ENCODE data around the gene TRAPPC12. TPM values are rescaled to one million over a fixed set of nuclear protein-coding genes. Genes with fewer than 3 reads are reported as not detected.

TRAPPC12 gene
- total RNA-seq, 1 donor from 2014 or later = 71.0 TPM

GRCh38 chr2:3411103-3411502 lies 31.6 kb downstream of the TRAPPC12 start:
- Mint-ChIP-seq H3K36me3 (ENCODE audit: low read depth) (peaks cover 8% of the 10 kb centered on the region), H3K4me1 (ENCODE audit: low read depth) (no peaks in the 10 kb centered on the region), H3K9me3 (ENCODE audit: low read depth) (no peaks in the 10 kb centered on the region), H3K4me3 (ENCODE audit: unreplicated experiment) (no peak overlapping the region), H3K27ac (ENCODE audit: unreplicated experiment) (no peak overlapping the region), H3K27me3 (ENCODE audit: low read depth) (no peaks in the 10 kb centered on the region)
- TF ChIP-seq, protein P1, sequence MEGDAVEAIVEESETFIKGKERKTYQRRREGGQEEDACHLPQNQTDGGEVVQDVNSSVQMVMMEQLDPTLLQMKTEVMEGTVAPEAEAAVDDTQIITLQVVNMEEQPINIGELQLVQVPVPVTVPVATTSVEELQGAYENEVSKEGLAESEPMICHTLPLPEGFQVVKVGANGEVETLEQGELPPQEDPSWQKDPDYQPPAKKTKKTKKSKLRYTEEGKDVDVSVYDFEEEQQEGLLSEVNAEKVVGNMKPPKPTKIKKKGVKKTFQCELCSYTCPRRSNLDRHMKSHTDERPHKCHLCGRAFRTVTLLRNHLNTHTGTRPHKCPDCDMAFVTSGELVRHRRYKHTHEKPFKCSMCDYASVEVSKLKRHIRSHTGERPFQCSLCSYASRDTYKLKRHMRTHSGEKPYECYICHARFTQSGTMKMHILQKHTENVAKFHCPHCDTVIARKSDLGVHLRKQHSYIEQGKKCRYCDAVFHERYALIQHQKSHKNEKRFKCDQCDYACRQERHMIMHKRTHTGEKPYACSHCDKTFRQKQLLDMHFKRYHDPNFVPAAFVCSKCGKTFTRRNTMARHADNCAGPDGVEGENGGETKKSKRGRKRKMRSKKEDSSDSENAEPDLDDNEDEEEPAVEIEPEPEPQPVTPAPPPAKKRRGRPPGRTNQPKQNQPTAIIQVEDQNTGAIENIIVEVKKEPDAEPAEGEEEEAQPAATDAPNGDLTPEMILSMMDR (IDR thresholded peaks at IDR 0.05) = no peak
- no peak for DNase-seq (ENCODE audit: low spot score)

DNA sequence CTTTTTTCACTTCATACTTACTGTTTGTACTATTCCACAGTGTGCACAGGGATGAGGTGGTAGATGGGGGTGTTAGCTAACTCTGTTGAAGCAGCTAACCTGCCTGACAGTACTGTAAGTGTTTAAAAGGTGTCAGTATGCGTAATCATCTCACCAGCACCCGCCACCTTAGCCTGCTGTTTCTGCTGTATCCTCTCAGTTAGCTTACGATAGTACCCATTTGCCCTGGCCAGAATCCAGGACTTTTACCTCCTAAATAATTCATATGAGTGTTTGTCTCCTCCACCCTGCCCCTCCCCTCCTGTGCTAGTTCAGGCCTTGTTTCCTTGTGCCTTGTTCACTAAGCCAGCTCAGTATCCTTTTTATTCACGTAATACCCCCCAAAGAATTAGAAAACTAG lies 34.2 kb downstream of the TRAPPC12 start:
- TF ChIP-seq, protein P1 (IDR thresholded peaks at IDR 0.05) = no peak
- DNase-seq (ENCODE audit: low spot score) = no peak
- no peaks in the 10 kb centered on the region for H3K9me3 Mint-ChIP-seq (ENCODE audit: low read depth)
- H3K27me3 Mint-ChIP-seq (ENCODE audit: low read depth) = no peaks in the 10 kb centered on the region
- no peak overlapping the region for H3K27ac Mint-ChIP-seq (ENCODE audit: unreplicated experiment)
- no peak overlapping the region for H3K4me3 Mint-ChIP-seq (ENCODE audit: unreplicated experiment)
- no peaks in the 10 kb centered on the region for H3K4me1 Mint-ChIP-seq (ENCODE audit: low read depth)
- H3K36me3 Mint-ChIP-seq (ENCODE audit: low read depth) = peaks cover 7% of the 10 kb centered on the region

GRCh38 chr2:3414133-3414860 lies 34.8 kb downstream of the TRAPPC12 start:
- no peak overlapping the region for H3K4me3 Mint-ChIP-seq (ENCODE audit: unreplicated experiment)
- no peaks in the 10 kb centered on the region for H3K9me3 Mint-ChIP-seq (ENCODE audit: low read depth)
- no peaks in the 10 kb centered on the region for H3K27me3 Mint-ChIP-seq (ENCODE audit: low read depth)
- no peak overlapping the region for H3K27ac Mint-ChIP-seq (ENCODE audit: unreplicated experiment)
- H3K36me3 Mint-ChIP-seq (ENCODE audit: low read depth) = peaks cover 7% of the 10 kb centered on the region
- H3K4me1 Mint-ChIP-seq (ENCODE audit: low read depth) = no peaks in the 10 kb centered on the region
- DNase-seq (ENCODE audit: low spot score) = no peak
- TF ChIP-seq, protein P1 (IDR thresholded peaks at IDR 0.05) = no peak

DNA sequence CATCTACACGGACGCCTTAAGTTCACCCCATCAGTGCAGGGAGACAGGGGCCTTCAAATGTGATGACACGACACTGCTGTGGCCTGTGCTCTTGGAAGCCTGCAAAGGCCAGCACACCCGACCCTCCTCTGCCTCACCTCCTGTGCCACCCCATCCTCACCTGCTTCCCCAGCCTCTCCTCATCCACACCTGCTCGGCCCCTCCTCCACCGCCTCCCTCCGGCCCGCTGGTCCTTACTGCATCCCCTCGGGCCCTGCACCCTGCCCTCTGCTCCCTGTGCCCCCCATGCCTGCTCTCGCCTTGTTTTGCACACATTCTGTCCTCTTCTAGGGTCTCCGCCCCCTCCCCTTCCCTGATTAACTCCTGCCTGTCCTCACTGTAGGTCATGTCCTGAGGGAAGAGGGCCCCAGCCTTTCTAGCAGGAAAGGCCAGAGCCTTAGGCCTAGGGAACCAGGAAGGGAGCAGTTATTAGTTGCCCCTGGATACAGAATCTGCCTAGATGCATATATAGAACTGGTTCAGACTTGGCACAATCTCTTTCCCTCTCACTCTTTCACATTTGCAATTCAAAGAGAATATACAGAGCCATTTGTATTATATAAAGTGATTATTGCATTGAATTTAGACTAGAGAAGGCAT lies 39.4 kb downstream of the TRAPPC12 start:
- Mint-ChIP-seq H3K27me3 (ENCODE audit: low read depth) (no peaks in the 10 kb centered on the region), H3K4me3 (ENCODE audit: unreplicated experiment) (no peak overlapping the region), H3K4me1 (ENCODE audit: low read depth) (peaks cover 2% of the 10 kb centered on the region), H3K9me3 (ENCODE audit: low read depth) (no peaks in the 10 kb centered on the region), H3K27ac (ENCODE audit: unreplicated experiment) (no peak overlapping the region), H3K36me3 (ENCODE audit: low read depth) (peaks cover 22% of the 10 kb centered on the region)
- TF ChIP-seq, protein P1 (IDR thresholded peaks at IDR 0.05) = no peak
- DNase-seq (ENCODE audit: low spot score) = no peak

DNA sequence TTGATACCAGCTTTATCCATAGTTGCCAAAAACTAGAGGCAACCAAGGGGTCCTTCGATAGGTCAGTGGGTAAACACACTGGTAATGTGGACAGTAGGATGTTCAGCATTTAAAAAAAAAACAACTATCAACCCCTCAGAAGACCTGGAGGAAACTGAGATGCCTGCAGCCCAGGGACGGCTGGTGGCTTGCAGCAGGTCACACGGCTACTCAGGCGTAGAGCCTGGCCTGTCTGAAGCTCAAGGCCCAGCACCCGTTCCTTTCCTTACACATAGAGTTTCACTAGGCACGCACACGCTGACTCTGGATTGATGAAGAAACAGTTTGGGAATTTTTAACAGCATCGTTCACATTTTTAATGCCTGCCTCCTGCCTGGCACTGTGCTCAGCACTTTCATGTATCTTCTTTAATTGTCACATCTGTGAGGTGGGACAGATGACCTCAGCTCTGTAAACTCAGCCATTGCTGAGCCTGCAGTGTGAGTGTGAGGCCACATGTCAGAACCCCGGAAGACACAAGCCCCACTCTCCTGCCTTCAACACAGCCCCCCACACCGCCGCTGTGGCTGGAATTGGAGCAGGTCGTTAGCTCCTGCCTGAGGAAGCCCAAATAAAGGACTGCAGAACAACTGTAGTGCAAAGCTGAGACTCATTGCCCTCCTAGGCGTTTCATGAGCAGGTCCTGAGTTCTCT lies 40.7 kb downstream of the TRAPPC12 start:
- H3K4me3 Mint-ChIP-seq (ENCODE audit: unreplicated experiment) = no peak overlapping the region
- H3K27me3 Mint-ChIP-seq (ENCODE audit: low read depth) = no peaks in the 10 kb centered on the region
- no peaks in the 10 kb centered on the region for H3K9me3 Mint-ChIP-seq (ENCODE audit: low read depth)
- peaks cover 3% of the 10 kb centered on the region for H3K4me1 Mint-ChIP-seq (ENCODE audit: low read depth)
- no peak for DNase-seq (ENCODE audit: low spot score)
- no peak overlapping the region for H3K27ac Mint-ChIP-seq (ENCODE audit: unreplicated experiment)
- peaks cover 25% of the 10 kb centered on the region for H3K36me3 Mint-ChIP-seq (ENCODE audit: low read depth)
- TF ChIP-seq, protein P1 (IDR thresholded peaks at IDR 0.05) = no peak
